Gastrocnemius medialis (tissue), 4 donors: ENCODE measurements around the gene PPM1L.

Experiments
- POLR2A ChIP-seq, 2 donors: fragments of 450-650 bp; IDR thresholded peaks; one replicate each; pipeline ENCODE4 v1.6.1; 2017; ENCODE audit warnings: antibody characterized with exemption in 2 of 2, mild to moderate bottlenecking in 2 of 2, moderate library complexity in 2 of 2
- TF ChIP-seq, protein P1 (sequence below), 5 experiments: fragments of 450-650 bp in 3 of 5; fragments of 200-600 bp in 2 of 5; sonication (generic) in 2 of 5; IDR thresholded peaks in 4 of 5; conservative IDR thresholded peaks in 1 of 5; 1 replicate in 4 of 5; 2 replicates in 1 of 5; pipeline ENCODE4 v1.5.1; 2016 to 2019; ENCODE audit warnings: antibody characterized with exemption in 5 of 5, mild to moderate bottlenecking in 3 of 5, moderate library complexity in 3 of 5

DNA sequence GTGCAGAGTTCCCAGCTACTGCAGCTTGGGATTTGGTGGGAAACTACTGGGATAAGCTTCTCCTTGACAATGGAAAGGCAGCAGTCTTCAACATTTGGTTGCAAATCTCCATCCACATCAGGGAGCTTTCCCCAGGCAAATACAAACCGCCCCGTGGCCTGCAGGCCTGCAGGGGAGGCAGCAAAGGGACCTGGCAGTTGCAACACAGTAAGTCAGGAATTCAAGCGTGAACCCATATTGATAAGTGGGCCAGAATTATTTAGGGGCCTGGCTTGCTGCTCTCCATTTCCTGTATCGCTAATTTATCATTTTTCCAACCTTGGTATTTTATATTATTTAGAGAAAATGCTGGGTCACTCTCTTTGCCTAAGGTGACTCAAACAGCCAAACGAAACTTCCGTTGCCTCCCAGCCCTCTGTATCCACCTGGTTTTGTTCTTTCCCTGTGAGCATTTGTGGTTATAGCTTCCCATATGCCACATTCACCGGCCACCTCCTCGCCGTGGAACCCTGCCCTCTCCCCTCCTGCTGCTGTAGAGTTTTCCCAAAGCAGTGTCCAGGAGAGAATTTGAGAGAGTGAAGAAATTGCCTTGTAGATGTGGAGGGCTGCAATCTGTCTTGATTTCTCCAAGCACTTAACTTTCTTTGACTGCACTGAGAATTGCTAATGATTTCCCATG, 314.4 kb downstream of the PPM1L start:
- TF ChIP-seq, protein P1, sequence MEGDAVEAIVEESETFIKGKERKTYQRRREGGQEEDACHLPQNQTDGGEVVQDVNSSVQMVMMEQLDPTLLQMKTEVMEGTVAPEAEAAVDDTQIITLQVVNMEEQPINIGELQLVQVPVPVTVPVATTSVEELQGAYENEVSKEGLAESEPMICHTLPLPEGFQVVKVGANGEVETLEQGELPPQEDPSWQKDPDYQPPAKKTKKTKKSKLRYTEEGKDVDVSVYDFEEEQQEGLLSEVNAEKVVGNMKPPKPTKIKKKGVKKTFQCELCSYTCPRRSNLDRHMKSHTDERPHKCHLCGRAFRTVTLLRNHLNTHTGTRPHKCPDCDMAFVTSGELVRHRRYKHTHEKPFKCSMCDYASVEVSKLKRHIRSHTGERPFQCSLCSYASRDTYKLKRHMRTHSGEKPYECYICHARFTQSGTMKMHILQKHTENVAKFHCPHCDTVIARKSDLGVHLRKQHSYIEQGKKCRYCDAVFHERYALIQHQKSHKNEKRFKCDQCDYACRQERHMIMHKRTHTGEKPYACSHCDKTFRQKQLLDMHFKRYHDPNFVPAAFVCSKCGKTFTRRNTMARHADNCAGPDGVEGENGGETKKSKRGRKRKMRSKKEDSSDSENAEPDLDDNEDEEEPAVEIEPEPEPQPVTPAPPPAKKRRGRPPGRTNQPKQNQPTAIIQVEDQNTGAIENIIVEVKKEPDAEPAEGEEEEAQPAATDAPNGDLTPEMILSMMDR (IDR thresholded peaks at IDR 0.05 in 4 of 5, conservative IDR thresholded peaks at IDR 0.05 in 1 of 5) = no peak
- TF ChIP-seq POLR2A (IDR thresholded peaks at IDR 0.05) = no peak
